ENCODE data around the gene HNF4A. TPM values are rescaled to one million over a fixed set of nuclear protein-coding genes. Genes with fewer than 3 reads are reported as not detected.

The HNF4A gene
- total RNA-seq, 2 experiments from 2014 or later: not detected

- Histone ChIP-seq H4K20me1 (ENCODE audit: insufficient read depth, low read length) (no peaks in the 10 kb centered on the region), H3K36me3 (ENCODE audit: insufficient read depth, low read length) (no peaks in the 10 kb centered on the region), H3K27ac (ENCODE audit: low read depth, low read length, poor library complexity, severe bottlenecking) (no peak overlapping the region), H3K9me3 (ENCODE audit: low read length) (no peaks in the 10 kb centered on the region), H3K79me2 (ENCODE audit: insufficient read depth, low read depth, low read length) (no peaks in the 10 kb centered on the region), H3K4me2 (ENCODE audit: low read length) (no peak overlapping the region), H3K4me3 (ENCODE audit: low read depth, low read length, poor library complexity, severe bottlenecking) (no peak overlapping the region), H3K9me2 (ENCODE audit: insufficient read depth, low read length) (no peaks in the 10 kb centered on the region), H2AFZ (ENCODE audit: low read length) (no peak overlapping the region), H3K4me1 (ENCODE audit: insufficient read depth, low read length, poor library complexity, severe bottlenecking) (no peaks in the 10 kb centered on the region)
- CTCF ChIA-PET (ENCODE audit: unreplicated experiment): no interaction called here
- no TSS peak for BruUV-seq (replicated peaks)
- POLR2A ChIA-PET: interaction anchor here (1.2 kb wide), 1 partner anchor 9 kb away, joined by 3 read pairs; no protein-coding TSS in a partner anchor
- intact Hi-C loops (cut with micrococcal nuclease; ENCODE audit: unreplicated experiment): no loop called here
- no peak for DNase-seq (ENCODE audit: low spot score)
- TF ChIP-seq CTCF (conservative IDR thresholded peaks at IDR 0.05; ENCODE audit: low read length) (no peak), EZH2phosphoT487 (IDR thresholded peaks at IDR 0.05; ENCODE audit: borderline replicate concordance, low read depth, low read length) (no peak)
Observed at GRCh38 chr20:44428174-44429016, 72.9 kb downstream of the HNF4A start.

GRCh38 chr20:44429017-44429339 is 73.5 kb downstream of the HNF4A start:
- H3K79me2 ChIP-seq (ENCODE audit: insufficient read depth, low read depth, low read length): no peaks in the 10 kb centered on the region
- no peak overlapping the region for H3K4me2 ChIP-seq (ENCODE audit: low read length)
- H3K9me3 ChIP-seq (ENCODE audit: low read length): no peaks in the 10 kb centered on the region
- no TSS peak for BruUV-seq (replicated peaks)
- POLR2A ChIA-PET: no interaction called here
- intact Hi-C loops (cut with micrococcal nuclease; ENCODE audit: unreplicated experiment): no loop called here
- TF ChIP-seq EZH2phosphoT487 (IDR thresholded peaks at IDR 0.05; ENCODE audit: borderline replicate concordance, low read depth, low read length) (no peak), CTCF (conservative IDR thresholded peaks at IDR 0.05; ENCODE audit: low read length) (no peak)
- H3K9me2 ChIP-seq (ENCODE audit: insufficient read depth, low read length): no peaks in the 10 kb centered on the region
- no peaks in the 10 kb centered on the region for H3K36me3 ChIP-seq (ENCODE audit: insufficient read depth, low read length)
- H3K4me1 ChIP-seq (ENCODE audit: insufficient read depth, low read length, poor library complexity, severe bottlenecking): no peaks in the 10 kb centered on the region
- H2AFZ ChIP-seq (ENCODE audit: low read length): no peak overlapping the region
- no peak for DNase-seq (ENCODE audit: low spot score)
- H3K27ac ChIP-seq (ENCODE audit: low read depth, low read length, poor library complexity, severe bottlenecking): no peak overlapping the region
- CTCF ChIA-PET (ENCODE audit: unreplicated experiment): no interaction called here
- H4K20me1 ChIP-seq (ENCODE audit: insufficient read depth, low read length): no peaks in the 10 kb centered on the region
- no peak overlapping the region for H3K4me3 ChIP-seq (ENCODE audit: low read depth, low read length, poor library complexity, severe bottlenecking)

Measured in OCI-LY7 (cell line).